ENCODE data around the gene IGSF21.

The IGSF21 gene

GRCh38 chr1:18097206-18097605 lies 10.4 kb upstream of the IGSF21 start:
- no peak for DNase-seq

GRCh38 chr1:18099026-18099425 lies 8.6 kb upstream of the IGSF21 start:
- DNase-seq = no peak

- DNase-seq = no peak
These were observed 7.5 kb upstream of the IGSF21 start for GRCh38 chr1:18100060-18100459.

- no peak for DNase-seq
These were observed 7.0 kb upstream of the IGSF21 start for GRCh38 chr1:18100491-18101063.

- no peak for DNase-seq
These were observed 6.1 kb upstream of the IGSF21 start for GRCh38 chr1:18101508-18101907.

GRCh38 chr1:18103788-18104421 lies 3.7 kb upstream of the IGSF21 start:
- DNase-seq = no peak

- DNase-seq = no peak
These were observed 3.0 kb upstream of the IGSF21 start for GRCh38 chr1:18104546-18105100.

- DNase-seq = no peak
These were observed 2.4 kb upstream of the IGSF21 start for GRCh38 chr1:18105196-18105595.

- no peak for DNase-seq
These were observed 880 bp downstream of the IGSF21 start for GRCh38 chr1:18108299-18109057.

- no peak for DNase-seq
These were observed 1.6 kb downstream of the IGSF21 start for GRCh38 chr1:18109058-18109755.

- DNase-seq = no peak
These were observed 2.4 kb downstream of the IGSF21 start for GRCh38 chr1:18109756-18110597.

GRCh38 chr1:18110598-18110939 lies 3.0 kb downstream of the IGSF21 start:
- DNase-seq = no peak

- no peak for DNase-seq
These were observed 3.4 kb downstream of the IGSF21 start for GRCh38 chr1:18110968-18111367.

- DNase-seq = no peak
These were observed 4.2 kb downstream of the IGSF21 start for GRCh38 chr1:18111605-18112297.

GRCh38 chr1:18112611-18113010 lies 5.0 kb downstream of the IGSF21 start:
- no peak for DNase-seq

- no peak for DNase-seq
These were observed 7.3 kb downstream of the IGSF21 start for GRCh38 chr1:18114726-18115410.

- DNase-seq = no peak
These were observed 9.2 kb downstream of the IGSF21 start for GRCh38 chr1:18116777-18117176.

- DNase-seq = no peak
These were observed 10.5 kb downstream of the IGSF21 start for GRCh38 chr1:18118078-18118477.

- no peak for DNase-seq
These were observed 10.9 kb downstream of the IGSF21 start for GRCh38 chr1:18118491-18118890.

- DNase-seq = no peak
These were observed 11.7 kb downstream of the IGSF21 start for GRCh38 chr1:18119289-18119688.

- no peak for DNase-seq
These were observed 12.3 kb downstream of the IGSF21 start for GRCh38 chr1:18119771-18120377.

All from effector CD4-positive, alpha-beta T cell (primary cell).